Duodenal mucosa (tissue), 2 donors: Measurements from ENCODE around the gene FERMT1.
"Not testable (repeated sequence)": the region's sequence is repeated elsewhere in the genome, so short reads cannot be mapped to it uniquely, and the experiment has no call there.

Experiments used
- H3K27ac ChIP-seq: one replicate; pipeline ENCODE4 v1.7.0; 2013; ENCODE audit warnings: low read depth, low read length
- H3K27me3 ChIP-seq, 2 donors: one replicate each; pipeline ENCODE4 v1.7.0; 2013; ENCODE audit warnings: low read length in 2 of 2, control low read depth in 1 of 2; ENCODE audit not compliant: insufficient read depth in 2 of 2, control insufficient read depth in 1 of 2
- H3K36me3 ChIP-seq, 2 donors: one replicate each; pipeline ENCODE4 v1.7.0; 2013; ENCODE audit warnings: low read length in 2 of 2, control low read depth in 1 of 2; ENCODE audit not compliant: insufficient read depth in 2 of 2, control insufficient read depth in 1 of 2
- H3K4me1 ChIP-seq, 2 donors: one replicate each; pipeline ENCODE4 v1.7.0; 2013; ENCODE audit warnings: low read length in 2 of 2, control low read depth in 1 of 2; ENCODE audit not compliant: insufficient read depth in 2 of 2, control insufficient read depth in 1 of 2
- H3K4me3 ChIP-seq, 2 donors: one replicate each; pipeline ENCODE4 v1.7.0; 2013; ENCODE audit warnings: low read length in 2 of 2, low read depth in 1 of 2
- H3K9ac ChIP-seq, 2 donors: one replicate each; pipeline ENCODE4 v1.7.0; 2013; ENCODE audit warnings: low read length in 2 of 2, low read depth in 1 of 2
- H3K9me3 ChIP-seq, 2 donors: one replicate each; pipeline ENCODE4 v1.7.0; 2013; ENCODE audit warnings: low read length in 2 of 2, control low read depth in 1 of 2; ENCODE audit not compliant: control insufficient read depth in 1 of 2

The FERMT1 gene

DNA sequence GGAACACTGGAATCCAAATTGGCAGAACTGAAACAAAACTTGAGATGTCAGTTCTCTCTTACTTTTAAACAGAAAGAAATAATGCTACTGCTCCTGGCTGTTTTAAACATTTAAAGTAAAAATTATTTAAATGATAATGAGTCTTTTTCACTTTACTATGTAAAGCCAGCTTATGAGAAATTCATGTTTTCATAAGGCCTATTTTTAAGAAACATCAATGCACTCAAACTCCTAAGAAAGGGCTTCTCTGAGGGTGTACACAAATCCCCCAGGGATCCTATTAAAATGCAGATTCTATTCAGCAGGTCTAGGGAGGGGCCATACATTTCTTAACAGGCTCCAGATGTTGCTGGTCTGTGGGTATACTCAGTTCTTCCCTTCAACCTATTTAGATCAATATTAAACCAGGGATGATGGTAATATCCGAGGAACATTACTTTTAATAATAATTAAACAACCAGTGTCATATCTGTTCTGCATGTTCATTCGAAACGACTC lies 2.3 kb downstream of the FERMT1 start:
- peaks cover 0 to 3% of the 10 kb centered on the region in 2 donors for H3K27me3 ChIP-seq
- peaks cover 0 to 4% of the 10 kb centered on the region in 2 donors for H3K36me3 ChIP-seq
- H3K27ac ChIP-seq, result no peak overlapping the region
- no peaks in the 10 kb centered on the region for H3K9me3 ChIP-seq
- H3K9ac ChIP-seq, result peak overlapping the region in 1 of 2 donors; percentile 69
- H3K4me1 ChIP-seq, result peaks cover 7 to 14% of the 10 kb centered on the region in 2 donors
- H3K4me3 ChIP-seq, result no peak overlapping the region

DNA sequence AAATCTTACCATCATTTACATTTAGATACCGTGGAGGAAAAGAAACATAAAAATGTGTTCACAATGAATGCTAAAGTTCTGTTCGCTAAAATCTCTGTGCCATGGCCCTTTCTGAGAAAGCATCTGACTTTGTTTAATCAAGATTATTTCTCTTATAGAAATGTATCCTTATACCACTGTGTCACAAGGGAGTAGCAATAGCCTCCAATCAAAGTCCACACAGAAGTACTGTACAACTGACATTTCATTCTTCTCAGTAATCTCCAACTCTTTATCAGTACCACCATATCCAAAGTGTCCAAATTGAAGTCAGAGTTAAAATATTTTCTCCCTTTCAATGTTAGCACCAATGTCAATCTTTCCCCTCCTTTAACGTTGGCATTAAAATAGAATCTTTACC lies 6.1 kb downstream of the FERMT1 start:
- peaks cover 0 to 4% of the 10 kb centered on the region in 2 donors for H3K9me3 ChIP-seq
- no peak overlapping the region for H3K9ac ChIP-seq
- H3K4me3 ChIP-seq, result no peak overlapping the region
- H3K27ac ChIP-seq, result no peak overlapping the region
- peaks cover 0 to 3% of the 10 kb centered on the region in 2 donors for H3K27me3 ChIP-seq
- peaks cover 11 to 18% of the 10 kb centered on the region in 2 donors for H3K36me3 ChIP-seq
- peaks cover 6 to 17% of the 10 kb centered on the region in 2 donors for H3K4me1 ChIP-seq

DNA sequence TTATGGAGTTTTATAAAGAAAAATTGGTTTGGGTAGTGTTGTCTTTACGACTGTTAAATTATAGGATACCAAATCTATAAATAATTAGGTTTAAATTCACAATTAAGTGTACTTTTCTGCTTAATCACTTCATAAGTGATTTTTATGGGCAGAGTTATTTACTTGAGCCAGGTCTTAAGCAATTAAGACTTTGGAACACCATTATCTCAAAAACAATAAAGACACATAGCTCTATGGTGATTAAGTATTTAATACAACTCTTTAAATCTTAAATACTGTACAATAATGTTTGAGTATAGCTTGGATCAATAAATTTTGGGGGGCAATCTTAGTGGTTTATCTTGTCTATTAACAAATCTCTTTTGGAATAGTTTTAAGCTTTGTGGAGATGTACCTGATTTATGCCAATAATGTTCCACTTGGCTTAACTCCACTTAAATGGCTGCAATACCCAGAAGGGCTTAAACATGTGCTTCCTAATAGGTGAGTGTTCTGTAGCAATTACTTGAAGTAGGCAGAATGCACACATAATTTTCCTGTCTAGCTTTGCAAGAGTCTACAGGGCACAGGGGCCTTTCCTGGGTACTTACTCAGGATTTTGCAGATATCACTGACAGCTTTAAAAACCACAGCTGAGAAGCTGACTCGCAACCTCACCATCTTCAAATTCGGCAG lies 7.5 kb downstream of the FERMT1 start:
- Histone ChIP-seq H3K4me3 (peak overlapping the region in 1 of 2 donors; percentile 16), H3K36me3 (peaks cover 11 to 20% of the 10 kb centered on the region in 2 donors), H3K27ac (no peak overlapping the region), H3K9ac (no peak overlapping the region), H3K4me1 (peaks cover 6 to 17% of the 10 kb centered on the region in 2 donors), H3K9me3 (peaks cover 0 to 4% of the 10 kb centered on the region in 2 donors), H3K27me3 (peaks cover 0 to 3% of the 10 kb centered on the region in 2 donors)

- H3K9me3 ChIP-seq, result peaks cover 0 to 4% of the 10 kb centered on the region in 2 donors
- no peak overlapping the region for H3K27ac ChIP-seq
- no peak overlapping the region for H3K4me3 ChIP-seq
- peaks cover 11 to 25% of the 10 kb centered on the region in 2 donors for H3K36me3 ChIP-seq
- H3K9ac ChIP-seq, result no peak overlapping the region
- peaks cover 6 to 17% of the 10 kb centered on the region in 2 donors for H3K4me1 ChIP-seq
- peaks cover 0 to 3% of the 10 kb centered on the region in 2 donors for H3K27me3 ChIP-seq
Measured at GRCh38 chr20:6114696-6115095, 8.1 kb downstream of the FERMT1 start.

GRCh38 chr20:6113951-6114350 lies 8.9 kb downstream of the FERMT1 start:
- H3K27me3 ChIP-seq, result no peaks in the 10 kb centered on the region
- peaks cover 0 to 4% of the 10 kb centered on the region in 2 donors for H3K9me3 ChIP-seq
- no peak overlapping the region for H3K4me3 ChIP-seq
- H3K27ac ChIP-seq, result no peak overlapping the region
- peaks cover 11 to 27% of the 10 kb centered on the region in 2 donors for H3K36me3 ChIP-seq
- H3K4me1 ChIP-seq, result peaks cover 6 to 17% of the 10 kb centered on the region in 2 donors
- H3K9ac ChIP-seq, result no peak overlapping the region

- peaks cover 11 to 29% of the 10 kb centered on the region in 2 donors for H3K36me3 ChIP-seq
- not testable (repeated sequence) for H3K9ac ChIP-seq
Measured at GRCh38 chr20:6112965-6113364, 9.9 kb downstream of the FERMT1 start.

GRCh38 chr20:6108330-6108729 lies 14.5 kb downstream of the FERMT1 start:
- Histone ChIP-seq H3K27me3 (no peaks in the 10 kb centered on the region), H3K36me3 (peaks cover under 1 to 37% of the 10 kb centered on the region in 2 donors), H3K9me3 (peaks cover 0 to under 1% of the 10 kb centered on the region in 2 donors), H3K27ac (no peak overlapping the region), H3K4me3 (no peak overlapping the region), H3K9ac (no peak overlapping the region), H3K4me1 (peaks cover 0 to 7% of the 10 kb centered on the region in 2 donors)

More at GRCh38 chr20:6112965-6113364, 9.9 kb downstream of the FERMT1 start:
- not testable (repeated sequence) for H3K27me3 ChIP-seq, H3K27ac ChIP-seq, H3K9me3 ChIP-seq, H3K4me3 ChIP-seq
- peaks cover 6 to 17% of the 10 kb centered on the region in 2 donors for H3K4me1 ChIP-seq

DNA sequence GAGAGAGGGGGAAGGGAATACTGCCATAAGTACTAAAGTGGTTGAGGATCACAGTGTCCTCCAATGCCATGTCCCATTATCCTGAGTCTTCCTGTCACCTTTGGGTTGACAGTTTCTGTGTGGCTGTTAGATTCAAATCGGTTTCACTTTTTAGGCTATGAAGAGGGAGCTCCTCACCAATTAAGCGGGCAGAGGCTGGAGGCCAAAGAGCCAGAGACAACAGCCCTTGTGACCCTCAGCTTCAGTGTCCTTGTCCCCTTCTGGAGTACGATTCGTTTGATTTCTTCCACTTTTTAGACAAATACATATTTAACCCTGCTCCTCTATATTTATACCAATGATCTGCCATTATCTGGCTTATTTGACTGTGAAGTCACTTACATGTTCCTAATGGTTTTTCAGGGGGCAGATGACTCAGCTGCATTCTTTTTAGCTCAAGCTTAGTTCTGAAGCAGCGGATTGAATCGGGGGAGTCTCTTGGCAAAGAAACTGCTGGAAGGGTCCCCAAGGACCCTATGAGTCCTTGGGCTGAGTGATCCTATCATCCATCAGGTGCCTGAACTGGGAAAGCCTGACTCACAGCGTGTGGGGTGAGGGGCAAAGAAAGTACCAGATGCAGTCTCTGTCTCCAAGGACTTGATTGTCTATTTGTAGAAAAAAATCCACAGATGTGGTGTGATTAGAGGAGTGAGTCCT lies 18.2 kb downstream of the FERMT1 start:
- Histone ChIP-seq H3K27me3 (no peaks in the 10 kb centered on the region), H3K4me3 (no peak overlapping the region), H3K36me3 (peaks cover 0 to 24% of the 10 kb centered on the region in 2 donors), H3K4me1 (peaks cover 3 to 22% of the 10 kb centered on the region in 2 donors), H3K27ac (no peak overlapping the region), H3K9me3 (no peaks in the 10 kb centered on the region), H3K9ac (no peak overlapping the region)

DNA sequence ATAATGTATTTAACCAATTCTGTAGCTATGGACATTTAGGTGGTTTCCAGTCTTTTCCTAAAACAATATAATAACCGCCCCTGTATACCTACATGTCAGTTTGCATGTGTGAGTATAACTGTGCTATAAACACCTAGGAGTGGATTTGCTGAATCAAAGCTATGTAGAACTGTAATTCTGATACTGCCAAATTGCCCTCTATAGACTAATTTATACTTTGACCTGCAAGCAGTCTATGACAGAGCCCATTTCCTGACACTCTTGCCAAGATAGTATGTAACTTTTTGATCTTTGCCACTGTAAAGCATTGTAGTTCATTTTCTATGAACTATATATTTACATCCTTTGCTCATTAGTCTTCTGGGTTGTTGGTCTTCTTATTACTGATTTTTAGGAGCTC lies 19.5 kb downstream of the FERMT1 start:
- H3K9me3 ChIP-seq, result no peaks in the 10 kb centered on the region
- no peaks in the 10 kb centered on the region for H3K27me3 ChIP-seq
- no peak overlapping the region for H3K9ac ChIP-seq
- peaks cover 3 to 22% of the 10 kb centered on the region in 2 donors for H3K4me1 ChIP-seq
- H3K36me3 ChIP-seq, result peaks cover 0 to 16% of the 10 kb centered on the region in 2 donors
- H3K4me3 ChIP-seq, result no peak overlapping the region
- no peak overlapping the region for H3K27ac ChIP-seq

- Histone ChIP-seq H3K4me1 (peaks cover 3 to 24% of the 10 kb centered on the region in 2 donors), H3K4me3 (no peak overlapping the region), H3K27ac (no peak overlapping the region), H3K27me3 (no peaks in the 10 kb centered on the region), H3K9me3 (no peaks in the 10 kb centered on the region), H3K9ac (no peak overlapping the region), H3K36me3 (peaks cover 0 to 7% of the 10 kb centered on the region in 2 donors)
Measured at GRCh38 chr20:6101346-6101745, 21.5 kb downstream of the FERMT1 start.
